Right ventricle myocardium inferior (tissue), 1 donor: ENCODE results near the gene WDR90. TPM values are rescaled to one million over a fixed set of nuclear protein-coding genes. Genes with fewer than 3 reads are reported as not detected.

Source experiments
- ATAC-seq: fragments of 200-7000 bp; cut with Tn5 transposase; one replicate; pipeline ENCODE4 v1.9.1; 2020; ENCODE audit warnings: mild to moderate bottlenecking, moderate library complexity
- DNase-seq: peaks from one replicate; pipeline ENCODE4 v3.0.0; 2021; ENCODE audit errors: missing footprints
- intact Hi-C: fragments of 100-400 bp; cut with DNase I; formaldehyde crosslinking; loops from one replicate; pipeline ENCODE4 v1.11.0; 2022
- total RNA-seq: library from RNA; stranded (reverse); fragmentation: NEBNext Ultra II Directional; extraction: Animal tissue kit (Norgen Biotek cat#: 25700); gene quantifications from one replicate; pipeline ENCODE4 v1.2.1, GENCODE V29; 2021
- donor health status: DM: no; HTN: yes; CAD: no; lungs with severe emphysema.

WDR90 gene
- total RNA-seq, 1 donor from 2014 or later: 7.7 TPM

- intact Hi-C loops: no loop called here
- no peak for DNase-seq
- ATAC-seq: no peak
Measured at GRCh38 chr16:670485-671352, 21.6 kb downstream of the WDR90 start.

DNA sequence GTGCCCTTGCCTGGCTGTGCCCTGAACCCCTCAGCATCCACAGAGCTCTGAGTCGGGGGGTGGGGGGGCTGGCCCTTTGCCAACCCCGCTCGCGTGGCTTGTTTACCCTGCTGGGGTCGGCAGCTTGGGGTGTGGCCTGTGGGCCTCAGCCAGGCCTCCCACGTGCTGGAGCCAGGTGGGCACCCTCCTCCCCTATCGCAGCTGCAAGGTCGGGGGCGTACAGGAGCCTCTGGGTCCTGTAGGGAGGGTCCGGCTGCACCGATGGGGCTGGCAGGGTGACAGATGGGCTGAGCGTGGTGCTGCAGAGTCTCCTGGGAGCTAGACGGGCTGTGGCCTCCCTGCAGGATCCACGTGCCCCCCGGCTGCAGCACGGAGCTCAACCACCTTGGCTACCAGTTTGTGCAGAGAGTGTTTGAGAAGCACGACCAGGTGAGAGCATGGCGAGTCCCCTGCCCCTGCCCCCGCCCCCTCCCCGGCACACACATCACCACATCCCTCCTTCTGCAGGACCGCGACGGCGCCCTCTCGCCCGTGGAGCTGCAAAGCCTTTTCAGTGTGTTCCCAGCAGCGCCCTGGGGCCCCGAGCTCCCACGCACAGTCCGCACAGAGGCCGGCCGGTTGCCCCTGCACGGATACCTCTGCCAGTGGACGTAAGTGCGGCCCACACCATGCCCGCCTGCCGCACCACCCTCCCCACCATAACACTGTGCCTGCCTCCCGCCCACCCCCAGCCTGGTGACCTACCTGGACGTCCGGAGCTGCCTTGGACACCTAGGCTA is 22.4 kb downstream of the WDR90 start:
- DNase-seq: no peak
- intact Hi-C loops: no loop called here
- ATAC-seq: no peak

- intact Hi-C loops: no loop called here
- ATAC-seq (no peak), DNase-seq (no peak)
Measured at GRCh38 chr16:672371-672770, 23.2 kb downstream of the WDR90 start.

GRCh38 chr16:672851-673250 is 23.7 kb downstream of the WDR90 start:
- intact Hi-C loops: no loop called here
- ATAC-seq (no peak), DNase-seq (no peak)

GRCh38 chr16:673399-673991 is 24.3 kb downstream of the WDR90 start:
- ATAC-seq: no peak
- intact Hi-C loops: no loop called here
- no peak for DNase-seq

DNA sequence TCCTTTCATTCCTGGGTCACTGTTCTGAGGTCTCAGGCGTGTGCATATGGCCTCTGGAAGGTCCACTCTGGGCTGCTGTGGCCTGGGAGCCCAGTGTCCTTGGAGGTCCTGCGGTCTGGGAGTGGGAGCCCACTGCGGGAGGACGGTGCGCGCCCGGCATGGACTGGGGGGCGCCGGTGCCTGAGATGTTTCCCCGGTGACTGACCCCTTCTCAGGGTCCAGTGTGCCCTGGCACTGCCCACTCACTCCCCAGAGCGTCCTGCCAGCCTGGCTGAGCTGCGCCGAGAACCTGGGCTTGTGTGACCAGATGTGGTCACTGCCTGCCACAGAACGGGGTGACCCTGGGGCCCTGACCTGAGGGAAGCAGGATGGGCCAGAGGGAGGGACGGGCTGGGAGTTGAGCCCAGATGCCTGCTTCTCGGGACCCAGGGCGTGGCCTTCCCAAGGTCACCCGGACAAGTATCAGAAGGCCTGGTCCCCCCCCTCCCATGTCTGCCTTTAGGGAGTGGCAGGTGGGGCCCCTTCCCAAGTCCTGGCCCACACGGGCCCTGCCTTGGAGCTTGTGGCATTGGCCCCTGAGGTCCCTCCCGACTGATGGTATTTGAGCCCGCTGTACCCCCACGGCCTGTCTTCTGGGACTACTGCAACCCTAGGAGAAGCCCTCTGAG is 25.2 kb downstream of the WDR90 start:
- ATAC-seq: no peak
- intact Hi-C loops: no loop called here
- DNase-seq: no peak

DNA sequence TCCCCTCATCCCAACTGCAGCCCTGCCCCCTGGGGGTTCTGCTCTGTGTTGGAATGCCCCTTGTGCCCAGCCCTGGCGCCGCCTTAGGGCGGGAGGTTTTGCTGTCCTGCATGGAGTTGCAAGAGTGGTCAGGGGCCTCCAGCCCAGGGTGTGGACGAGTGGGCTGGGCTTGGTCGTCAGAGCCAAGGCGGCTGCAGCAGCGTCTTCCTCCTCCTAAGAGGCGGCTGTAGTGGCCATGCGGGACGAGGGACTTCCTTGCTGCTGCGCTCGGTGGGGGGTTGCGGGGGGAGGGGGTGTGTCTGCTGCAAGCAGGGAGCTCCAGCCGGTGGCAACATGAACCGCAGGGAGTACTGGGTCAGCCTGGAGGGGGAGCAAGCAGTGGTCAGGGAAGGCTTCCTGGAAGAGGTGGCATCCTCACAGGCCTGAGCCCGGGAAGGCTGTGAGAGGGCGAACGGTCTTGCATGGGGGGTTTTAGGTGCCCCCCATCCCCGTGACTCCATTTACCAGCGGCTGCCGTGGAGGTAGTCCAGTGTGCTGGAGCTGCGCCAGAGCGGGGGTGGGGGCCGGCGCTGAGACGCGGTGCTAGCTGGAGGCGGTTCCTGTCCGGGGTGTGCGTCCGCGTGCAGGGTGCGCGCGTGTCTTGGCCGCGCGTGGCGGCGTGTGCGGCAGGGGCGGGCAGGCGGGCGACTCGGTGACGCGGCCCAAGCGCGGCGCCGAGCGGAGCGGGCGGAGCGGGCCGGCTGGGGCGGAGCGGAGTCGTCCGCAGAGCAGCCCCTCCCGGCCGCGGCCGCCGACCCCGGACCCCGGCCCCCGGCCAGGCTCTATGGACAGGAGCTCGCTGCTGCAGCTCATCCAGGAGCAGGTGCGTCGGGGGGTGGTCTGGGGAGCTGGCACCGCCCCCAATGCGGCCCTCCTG is 26.1 kb downstream of the WDR90 start, which contains the start of gene RHBDL1:
RHBDL1 (plus strand) TSS at position 704 of the 916 bp plus-strand sequence; CDS start at position 824, 120 bp downstream.
- no peak for ATAC-seq
- intact Hi-C loops: no loop called here

DNA sequence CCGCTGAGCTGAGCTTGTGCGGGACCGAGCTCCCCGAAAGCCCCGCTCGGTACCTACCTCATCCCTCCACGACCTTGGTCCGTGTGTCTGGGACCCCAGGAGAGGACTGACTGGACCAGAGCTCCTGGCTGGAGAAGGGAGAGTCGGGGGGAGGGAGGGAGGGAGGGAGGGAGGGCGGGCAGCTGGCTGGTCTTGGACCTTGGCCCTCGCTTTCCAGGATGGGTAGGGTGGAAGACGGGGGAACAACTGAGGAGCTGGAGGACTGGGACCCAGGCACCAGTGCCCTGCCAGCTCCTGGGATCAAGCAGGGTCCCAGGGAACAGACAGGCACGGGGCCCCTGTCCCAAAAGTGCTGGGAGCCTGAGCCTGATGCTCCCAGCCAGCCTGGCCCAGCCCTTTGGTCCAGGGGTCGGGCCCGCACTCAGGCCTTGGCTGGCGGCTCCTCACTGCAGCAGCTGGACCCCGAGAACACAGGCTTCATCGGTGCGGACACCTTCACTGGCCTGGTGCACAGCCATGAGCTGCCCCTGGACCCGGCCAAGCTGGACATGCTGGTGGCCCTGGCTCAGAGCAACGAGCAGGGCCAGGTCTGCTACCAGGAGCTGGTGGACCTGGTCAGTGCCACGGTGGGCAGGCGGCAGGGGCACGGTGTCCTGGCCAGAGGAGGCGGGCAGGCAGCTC is 26.9 kb downstream of the WDR90 start:
- no peak for DNase-seq
- ATAC-seq: no peak

More for the DNA sequence above, 26.1 kb downstream of the WDR90 start, which contains the start of gene RHBDL1:
- DNase-seq: no peak

DNA sequence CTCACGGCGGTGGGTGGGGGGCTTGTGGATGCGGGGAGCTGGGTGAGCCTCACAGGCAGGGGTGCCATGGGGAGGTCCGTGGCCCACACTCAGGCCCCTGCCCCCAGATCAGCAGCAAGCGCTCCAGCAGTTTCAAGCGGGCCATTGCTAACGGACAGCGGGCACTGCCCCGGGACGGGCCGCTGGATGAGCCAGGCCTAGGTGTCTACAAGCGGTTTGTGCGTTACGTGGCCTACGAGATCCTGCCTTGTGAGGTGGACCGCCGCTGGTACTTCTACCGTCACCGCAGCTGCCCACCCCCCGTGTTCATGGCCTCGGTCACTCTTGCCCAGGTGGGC is 27.4 kb downstream of the WDR90 start:
- ATAC-seq (no peak), DNase-seq (no peak)
- intact Hi-C loops: no loop called here

More for the DNA sequence above, 26.9 kb downstream of the WDR90 start:
- intact Hi-C loops: no loop called here

- ATAC-seq (no peak), DNase-seq (no peak)
- intact Hi-C loops: no loop called here
Measured at GRCh38 chr16:676913-677312, 27.7 kb downstream of the WDR90 start.

GRCh38 chr16:677316-678190 is 28.4 kb downstream of the WDR90 start:
- intact Hi-C loops: no loop called here
- ATAC-seq (no peak), DNase-seq (no peak)

DNA sequence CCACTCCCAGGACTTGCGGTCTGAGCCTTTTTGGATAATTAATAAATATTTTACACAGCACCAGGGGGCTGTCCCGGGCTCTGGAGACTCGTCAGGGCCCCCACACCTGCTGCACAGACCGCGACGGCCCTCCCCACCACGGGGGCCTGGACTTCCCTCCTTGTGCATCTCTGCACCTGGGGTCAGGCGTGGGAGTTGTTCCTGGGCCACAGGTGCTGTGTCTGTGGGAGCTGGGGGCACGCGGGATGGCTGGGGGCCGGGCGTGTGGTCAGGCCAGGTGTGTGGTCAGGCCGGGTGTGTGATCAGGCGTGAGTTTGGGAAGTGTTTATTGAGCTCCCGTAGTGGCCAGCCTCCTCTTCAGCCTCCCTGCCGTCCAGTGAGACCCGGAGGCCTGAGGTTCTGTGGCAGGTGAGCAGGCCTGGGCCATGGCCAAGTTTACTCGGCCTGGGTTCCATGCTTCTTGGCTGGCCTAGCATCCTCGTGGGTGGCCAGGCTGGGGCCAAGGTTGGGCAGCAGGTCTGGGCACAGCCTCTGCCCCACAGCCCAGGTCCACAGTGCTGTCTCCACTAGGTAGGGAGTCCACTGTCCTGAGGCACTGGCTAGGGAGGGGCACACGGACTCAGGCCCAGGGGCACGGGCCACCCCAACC is 29.2 kb downstream of the WDR90 start:
- DNase-seq: no peak
- no peak for ATAC-seq
- intact Hi-C loops: no loop called here

GRCh38 chr16:678858-679813 is 30.0 kb downstream of the WDR90 start:
- intact Hi-C loops: no loop called here
- ATAC-seq (peak; percentile 37), DNase-seq (peak; percentile 85)

- intact Hi-C loops: loop anchor here (10.0 kb wide), 1 partner anchor 1655 kb away; no protein-coding TSS in a partner anchor
- DNase-seq: peak; percentile 94
- peak; percentile 77 for ATAC-seq
Measured at GRCh38 chr16:679814-680624, 30.9 kb downstream of the WDR90 start, which contains the start of gene STUB1. Gene STUB1 (plus strand): TSS chr16:680410. CDS start chr16:680526, 116 bp downstream.
